HUES64 (cell line): ENCODE data around the gene KCNQ1.

Experiments used
- H3K27ac ChIP-seq: 2 replicates; pipeline ENCODE4 v1.7.0; 2013; ENCODE audit warnings: low read depth, low read length, inconsistent platforms
- H3K27me3 ChIP-seq: 2 replicates; pipeline ENCODE4 v1.6.1; 2013; ENCODE audit warnings: mild to moderate bottlenecking, low read length; ENCODE audit not compliant: insufficient read depth
- H3K36me3 ChIP-seq: 2 replicates; pipeline ENCODE4 v1.6.1; 2013; ENCODE audit warnings: mild to moderate bottlenecking, low read length; ENCODE audit not compliant: insufficient read depth
- H3K4me1 ChIP-seq: 2 replicates; pipeline ENCODE4 v1.6.1; 2013; ENCODE audit warnings: mild to moderate bottlenecking, low read length, moderate library complexity; ENCODE audit not compliant: insufficient read depth
- H3K4me3 ChIP-seq: 2 replicates; pipeline ENCODE4 v1.5.1; 2013; ENCODE audit warnings: mild to moderate bottlenecking, low read length, moderate library complexity
- H3K9ac ChIP-seq: 2 replicates; pipeline ENCODE4 v1.6.1; 2013; ENCODE audit warnings: mild to moderate bottlenecking, low read depth, low read length
- H3K9me3 ChIP-seq: 2 replicates; pipeline ENCODE4 v1.6.1; 2013; ENCODE audit warnings: low read depth, low read length; ENCODE audit not compliant: insufficient read depth
- WGBS: fragments of 150-250, 120-280 bp; methylation state at CpG from one replicate; pipeline ENCODE4 v1.1.7; 2013; ENCODE audit warnings: missing lambda C conversion rate; 5-methylcytosine and 5-hydroxymethylcytosine counted together

The KCNQ1 gene

DNA sequence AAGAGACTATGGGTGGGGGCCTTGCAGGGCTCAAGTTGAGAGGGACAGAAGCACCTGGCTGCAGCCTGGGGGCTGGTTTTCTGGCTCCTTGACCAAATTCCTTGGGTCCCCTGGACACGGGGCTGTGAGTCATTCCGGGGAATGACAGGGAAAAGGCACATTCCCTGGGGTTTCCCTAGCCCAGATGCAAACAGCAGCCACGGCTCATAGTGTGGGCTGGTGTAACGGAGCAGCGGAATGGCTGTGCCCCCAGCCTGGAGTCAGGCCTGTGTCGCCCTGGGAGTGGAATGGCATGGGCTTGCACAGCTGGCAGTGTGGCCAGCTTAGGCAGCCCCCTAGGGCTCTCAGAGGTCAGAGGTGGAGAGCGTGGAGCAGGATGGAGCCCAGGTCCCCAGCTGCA lies 332.6 kb downstream of the KCNQ1 start:
- Histone ChIP-seq H3K4me3 (no peak overlapping the region), H3K27me3 (peaks cover 30% of the 10 kb centered on the region), H3K27ac (no peak overlapping the region), H3K4me1 (no peaks in the 10 kb centered on the region), H3K9me3 (no peaks in the 10 kb centered on the region), H3K9ac (no peak overlapping the region), H3K36me3 (no peaks in the 10 kb centered on the region)
- 82% methylated on average over 7 of the region's 7 CpGs for WGBS

DNA sequence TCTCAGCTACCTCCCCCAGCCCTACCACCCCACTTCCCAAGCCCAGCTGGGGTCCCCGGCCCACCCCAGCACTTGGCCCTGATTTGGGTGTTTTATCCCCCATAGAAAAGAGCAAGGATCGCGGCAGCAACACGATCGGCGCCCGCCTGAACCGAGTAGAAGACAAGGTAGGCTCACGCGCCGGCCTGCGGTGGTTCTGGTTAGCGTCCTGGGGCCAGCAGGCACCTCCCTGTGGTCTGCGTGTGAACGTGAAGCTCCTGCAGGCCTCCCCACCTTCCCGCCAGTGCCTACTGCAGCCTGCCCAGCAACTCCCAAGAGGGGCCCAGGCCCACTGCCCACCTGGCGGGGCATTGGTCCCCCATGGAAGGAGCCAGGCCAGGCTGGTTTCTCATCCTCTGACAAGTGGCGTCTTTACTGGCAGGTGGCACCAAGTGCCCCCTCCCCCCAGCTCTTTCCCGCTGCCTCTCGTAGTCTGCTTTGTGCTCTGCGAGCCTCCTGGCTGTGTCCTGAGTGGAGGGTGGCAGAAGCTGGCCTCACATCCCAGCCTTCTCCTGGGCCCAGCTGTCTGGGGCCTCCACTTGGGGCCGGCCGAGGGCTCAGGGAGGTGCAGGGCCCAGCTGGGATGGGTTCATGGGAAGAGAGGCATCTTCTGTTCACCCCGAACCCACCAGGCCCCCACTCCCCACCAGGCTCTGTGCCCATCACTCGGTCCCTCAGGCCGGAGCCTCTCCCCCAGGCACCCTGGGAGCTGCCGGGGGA lies 333.2 kb downstream of the KCNQ1 start:
- H3K9me3 ChIP-seq: no peaks in the 10 kb centered on the region
- WGBS: 88% methylated on average over 25 of the region's 27 CpGs
- H3K9ac ChIP-seq: no peak overlapping the region
- no peak overlapping the region for H3K27ac ChIP-seq
- H3K4me1 ChIP-seq: peaks cover 2% of the 10 kb centered on the region; the same call in 1 of the 2 replicates
- peaks cover 25% of the 10 kb centered on the region for H3K27me3 ChIP-seq
- no peak overlapping the region for H3K4me3 ChIP-seq
- no peaks in the 10 kb centered on the region for H3K36me3 ChIP-seq

GRCh38 chr11:2778630-2779498 lies 334.1 kb downstream of the KCNQ1 start:
- no peak overlapping the region for H3K4me3 ChIP-seq
- H3K27ac ChIP-seq: no peak overlapping the region
- 91% methylated on average over 28 of the region's 28 CpGs for WGBS
- H3K9me3 ChIP-seq: no peaks in the 10 kb centered on the region
- H3K27me3 ChIP-seq: peaks cover 17% of the 10 kb centered on the region
- no peaks in the 10 kb centered on the region for H3K36me3 ChIP-seq
- H3K9ac ChIP-seq: no peak overlapping the region
- peaks cover 10% of the 10 kb centered on the region for H3K4me1 ChIP-seq

- 86% methylated on average over 11 of the region's 11 CpGs for WGBS
- no peak overlapping the region for H3K27ac ChIP-seq
- peaks cover 14% of the 10 kb centered on the region for H3K4me1 ChIP-seq
- no peak overlapping the region for H3K9ac ChIP-seq
- H3K36me3 ChIP-seq: no peaks in the 10 kb centered on the region
- no peak overlapping the region for H3K4me3 ChIP-seq
- H3K27me3 ChIP-seq: peaks cover 11% of the 10 kb centered on the region; the same call in 1 of the 2 replicates
- H3K9me3 ChIP-seq: no peaks in the 10 kb centered on the region
Observed at GRCh38 chr11:2779499-2779980, 334.7 kb downstream of the KCNQ1 start.

DNA sequence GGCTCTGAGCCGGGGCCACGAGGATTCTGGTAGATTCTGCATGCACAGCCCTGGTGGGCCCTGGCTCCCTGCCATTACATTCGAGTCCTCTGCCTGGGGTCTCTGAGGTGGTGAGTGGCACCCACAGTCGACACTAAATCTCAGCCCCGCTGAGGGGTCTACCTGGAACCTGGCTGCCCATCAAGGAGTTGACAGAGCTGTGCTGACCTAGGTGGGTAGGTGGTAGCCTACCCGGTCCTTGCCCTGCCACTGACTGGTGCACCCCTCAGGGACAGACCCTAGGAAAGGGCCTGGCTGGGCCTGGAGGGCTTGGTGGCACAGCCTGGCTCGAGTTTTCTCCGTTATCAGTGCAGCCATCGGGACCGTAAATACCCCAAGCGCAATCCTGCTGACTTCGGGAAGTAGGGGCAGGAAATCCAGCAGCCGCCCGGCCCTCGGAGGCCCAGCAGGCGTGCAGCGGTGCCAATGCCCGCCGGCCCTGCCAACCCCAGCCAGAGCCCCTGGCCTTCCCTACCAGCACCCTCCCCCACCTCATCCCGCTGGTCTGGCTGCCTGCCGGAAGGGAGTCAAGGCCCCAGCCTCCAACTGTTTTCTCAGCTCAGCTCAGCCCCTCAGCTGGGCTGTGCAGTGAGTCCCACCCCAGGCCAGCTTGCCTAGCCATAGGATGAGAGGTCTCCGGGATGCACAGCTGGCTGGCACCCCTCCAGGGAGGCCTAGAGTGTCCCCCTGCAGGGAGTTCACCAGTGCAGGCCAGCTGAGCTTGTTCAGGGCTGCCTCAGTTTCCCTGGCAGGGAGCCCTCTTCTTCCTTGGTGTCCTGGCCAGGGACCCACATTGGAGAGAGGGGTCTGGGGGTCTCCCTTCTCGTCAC lies 335.4 kb downstream of the KCNQ1 start:
- 89% methylated on average over 23 of the region's 23 CpGs for WGBS
- no peak overlapping the region for H3K9ac ChIP-seq
- H3K9me3 ChIP-seq: no peaks in the 10 kb centered on the region
- H3K36me3 ChIP-seq: no peaks in the 10 kb centered on the region
- H3K4me3 ChIP-seq: no peak overlapping the region
- H3K27ac ChIP-seq: no peak overlapping the region
- peaks cover 4% of the 10 kb centered on the region; the same call in 1 of the 2 replicates for H3K27me3 ChIP-seq
- peaks cover 14% of the 10 kb centered on the region for H3K4me1 ChIP-seq

DNA sequence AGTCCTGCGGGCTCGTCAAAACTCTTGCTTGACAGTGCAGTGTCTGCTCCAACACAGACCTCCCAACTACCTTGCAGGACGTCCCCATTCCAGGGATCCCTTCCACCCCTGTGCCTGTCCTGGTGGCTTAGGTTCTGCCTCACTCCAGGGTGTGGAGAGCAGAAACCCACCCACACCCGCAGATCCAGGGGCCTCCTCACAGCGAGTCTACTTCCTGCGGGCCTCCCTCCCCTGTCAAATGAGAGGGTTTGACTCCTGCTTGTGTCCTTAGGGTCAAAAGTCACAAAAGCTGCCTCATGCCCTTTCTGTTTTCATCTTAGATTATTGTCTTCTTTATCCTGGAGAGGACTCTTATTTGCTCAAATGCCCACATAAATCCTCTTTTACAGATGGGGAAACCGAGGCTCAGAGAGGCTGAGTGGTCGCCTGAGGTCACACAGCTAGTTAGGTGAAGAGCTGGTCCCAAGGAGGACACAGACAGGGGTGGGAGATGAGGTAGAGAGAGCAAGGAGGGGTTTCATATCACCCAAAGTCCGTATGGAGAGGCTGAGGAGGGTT lies 336.1 kb downstream of the KCNQ1 start:
- H3K27me3 ChIP-seq: peaks cover 3% of the 10 kb centered on the region; the same call in 1 of the 2 replicates
- no peaks in the 10 kb centered on the region for H3K36me3 ChIP-seq
- no peak overlapping the region for H3K27ac ChIP-seq
- peaks cover 14% of the 10 kb centered on the region for H3K4me1 ChIP-seq
- no peak overlapping the region for H3K9ac ChIP-seq
- peaks cover 3% of the 10 kb centered on the region for H3K9me3 ChIP-seq
- H3K4me3 ChIP-seq: no peak overlapping the region
- 86% methylated on average over 9 of the region's 9 CpGs for WGBS

DNA sequence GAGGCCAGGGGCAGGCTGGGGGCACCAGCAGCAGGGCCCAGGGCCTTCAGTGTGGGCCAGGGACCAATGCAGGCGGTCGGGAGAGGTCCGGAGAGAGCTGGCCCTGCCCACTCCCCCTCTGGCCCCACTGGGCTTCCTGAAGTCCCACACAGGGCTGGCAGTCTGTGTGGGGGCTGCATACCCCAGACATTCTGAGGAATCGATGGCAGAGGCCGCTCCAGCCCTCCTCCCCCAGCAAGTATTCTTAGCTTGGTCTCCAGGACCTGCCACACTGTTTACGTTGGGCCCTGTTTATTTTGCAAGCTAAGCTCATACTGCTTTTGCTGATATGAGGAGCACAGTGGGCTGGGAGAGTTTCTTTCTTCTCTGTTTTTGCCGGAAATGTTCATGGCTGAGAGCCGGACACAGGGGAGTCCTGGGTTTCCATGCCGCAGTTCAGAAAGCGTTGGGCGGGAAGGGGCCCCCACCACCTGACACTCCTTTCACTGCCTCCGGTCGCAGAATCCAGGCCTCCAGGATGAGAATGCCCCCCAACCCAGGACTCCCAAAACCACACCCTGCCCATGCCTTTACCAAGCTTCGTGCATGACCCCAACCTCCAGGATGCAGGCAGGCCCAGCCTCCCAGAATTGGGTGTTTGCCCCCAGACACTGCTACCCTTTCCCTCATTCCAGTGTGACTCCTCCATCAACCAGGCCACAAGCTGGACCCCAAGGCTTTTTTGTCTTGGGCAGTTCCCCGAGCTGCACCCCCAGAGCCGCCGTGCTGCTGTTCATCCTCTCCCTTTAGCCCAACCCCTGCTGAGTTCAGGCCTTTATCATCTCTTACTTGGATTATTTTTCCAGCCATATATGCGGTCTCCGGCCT lies 336.8 kb downstream of the KCNQ1 start:
- no peak overlapping the region for H3K27ac ChIP-seq
- H3K9me3 ChIP-seq: peaks cover 11% of the 10 kb centered on the region
- WGBS: 90% methylated on average over 19 of the region's 19 CpGs
- peaks cover 3% of the 10 kb centered on the region; the same call in 1 of the 2 replicates for H3K27me3 ChIP-seq
- H3K4me3 ChIP-seq: no peak overlapping the region
- no peaks in the 10 kb centered on the region for H3K36me3 ChIP-seq
- peaks cover 14% of the 10 kb centered on the region for H3K4me1 ChIP-seq
- H3K9ac ChIP-seq: no peak overlapping the region

- WGBS: 100% methylated on average over 1 of the region's 2 CpGs
- Histone ChIP-seq H3K27me3 (peaks cover 3% of the 10 kb centered on the region; the same call in 1 of the 2 replicates), H3K4me1 (peaks cover 14% of the 10 kb centered on the region), H3K4me3 (no peak overlapping the region), H3K27ac (no peak overlapping the region), H3K9ac (no peak overlapping the region), H3K36me3 (no peaks in the 10 kb centered on the region), H3K9me3 (peaks cover 12% of the 10 kb centered on the region)
Observed at GRCh38 chr11:2782769-2783168, 338.0 kb downstream of the KCNQ1 start.

DNA sequence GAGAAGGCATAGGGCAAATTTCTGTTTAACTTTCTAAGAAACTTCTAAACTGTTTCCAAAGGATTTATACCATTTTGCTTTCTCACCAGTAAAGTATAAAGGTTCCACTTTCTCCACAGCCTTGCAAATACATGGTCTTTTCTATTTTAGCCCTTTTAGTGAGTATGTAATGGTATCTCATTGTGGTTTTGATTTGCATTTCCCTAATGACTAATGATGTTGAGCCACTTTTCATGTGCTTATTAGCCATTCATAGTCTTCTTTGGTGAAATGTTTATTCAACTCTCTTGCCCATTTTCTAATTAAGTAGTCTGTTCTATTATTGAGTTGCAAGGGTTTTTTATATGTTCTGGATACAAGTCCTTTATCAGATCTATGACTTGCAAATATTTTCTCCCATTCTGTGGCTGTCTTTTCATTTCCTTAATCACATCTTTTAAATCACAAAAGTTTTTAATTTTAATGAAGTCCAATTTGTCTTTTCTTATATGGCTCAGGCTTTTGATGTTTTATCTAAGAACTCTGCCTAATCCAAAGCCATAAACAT lies 338.8 kb downstream of the KCNQ1 start:
- Histone ChIP-seq H3K36me3 (no peaks in the 10 kb centered on the region), H3K27ac (no peak overlapping the region), H3K4me1 (peaks cover 14% of the 10 kb centered on the region), H3K9me3 (peaks cover 12% of the 10 kb centered on the region), H3K27me3 (peaks cover 6% of the 10 kb centered on the region; the same call in 1 of the 2 replicates), H3K4me3 (no peak overlapping the region), H3K9ac (no peak overlapping the region)

DNA sequence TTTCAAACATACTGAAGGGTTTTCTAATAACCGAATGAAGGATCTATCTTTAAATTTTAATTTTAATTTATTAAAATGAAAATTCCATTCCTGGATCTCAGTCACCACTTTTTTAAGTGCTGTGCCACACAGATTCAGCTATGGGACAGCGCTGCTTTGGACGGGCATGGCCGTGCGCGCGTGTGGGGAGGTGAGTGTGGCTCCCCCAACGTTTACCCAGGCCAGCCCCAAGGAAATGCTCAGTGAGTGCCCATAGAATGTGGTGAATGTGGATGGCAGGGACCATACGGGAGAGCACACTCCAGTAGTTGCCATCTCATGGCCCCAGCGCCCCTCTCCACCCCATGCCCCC lies 343.0 kb downstream of the KCNQ1 start:
- Histone ChIP-seq H3K27me3 (peaks cover 41% of the 10 kb centered on the region), H3K27ac (no peak overlapping the region), H3K4me3 (no peak overlapping the region), H3K9me3 (peaks cover 12% of the 10 kb centered on the region), H3K36me3 (no peaks in the 10 kb centered on the region), H3K4me1 (peaks cover 14% of the 10 kb centered on the region), H3K9ac (no peak overlapping the region)
- 91% methylated on average over 9 of the region's 10 CpGs for whole genome bisulfite sequencing
